Myometrial cell (primary cell): Measurements from ENCODE around the gene CD84. TPM values are rescaled to one million over a fixed set of nuclear protein-coding genes. Genes with fewer than 3 reads are reported as not detected.

Experiments used
- total RNA-seq: library from RNA; depleted of rRNA; stranded (reverse); fragments of >200 nt; gene quantifications from 2 replicates; pipeline ENCODE4 v1.2.3, GENCODE V29; 2015

CD84 gene
- not detected in 2 replicates for total RNA-seq

GRCh38 chr1:160579216-160579701, at the start of gene CD84:
Gene CD84, minus strand, starts transcription at chr1:160579496. Its CDS starts 59 bp downstream, at chr1:160579437.

GRCh38 chr1:160522622-160523345, 56.5 kb downstream of the CD84 start, which contains the start of gene SLAMF6:
Gene SLAMF6, minus strand, starts transcription at chr1:160523255. Its CDS starts 63 bp downstream, at chr1:160523192.

Other genes starting within 250 kb of the CD84 start
- gene COPA, start 236.2 kb downstream of the CD84 start, total RNA-seq: 275 and 281 TPM in 2 replicates
- 86.8 TPM in 2 replicates for gene NCSTN, start 236.1 kb downstream of the CD84 start, total RNA-seq
- gene NHLH1, start 212.4 kb downstream of the CD84 start, total RNA-seq: not detected in 2 replicates
- not detected in 2 replicates for gene VANGL2, start 178.9 kb downstream of the CD84 start, total RNA-seq
- not detected in 2 replicates for gene SLAMF6, start 56.2 kb downstream of the CD84 start, total RNA-seq
- not detected in 2 replicates for gene SLAMF1, start 67.5 kb upstream of the CD84 start, total RNA-seq
- not detected in 2 replicates for gene CD48, start 132.3 kb upstream of the CD84 start, total RNA-seq
- gene SLAMF7, start 159.8 kb upstream of the CD84 start, total RNA-seq: not detected in 2 replicates
- not detected in 2 replicates for gene LY9, start 216.7 kb upstream of the CD84 start, total RNA-seq